SU-DHL-6 (cell line): ENCODE data around the gene ABHD3.

Source experiments
- CTCF ChIP-seq: fragments of 200-600 bp; sonication (generic); IDR thresholded peaks from one replicate; pipeline ENCODE4 v1.5.1; 2017; ENCODE audit warnings: antibody characterized with exemption, mild to moderate bottlenecking, low read length, moderate library complexity; ENCODE audit not compliant: insufficient read depth, poor library complexity, severe bottlenecking
- EZH2phosphoT487 ChIP-seq: fragments of 200-600 bp; sonication (generic), shearing (Covaris generic); conservative IDR thresholded peaks from 2 replicates; pipeline ENCODE4 v1.6.1; 2018; ENCODE audit warnings: mild to moderate bottlenecking, antibody characterized with exemption, low read length, moderate library complexity, mixed read lengths

DNA sequence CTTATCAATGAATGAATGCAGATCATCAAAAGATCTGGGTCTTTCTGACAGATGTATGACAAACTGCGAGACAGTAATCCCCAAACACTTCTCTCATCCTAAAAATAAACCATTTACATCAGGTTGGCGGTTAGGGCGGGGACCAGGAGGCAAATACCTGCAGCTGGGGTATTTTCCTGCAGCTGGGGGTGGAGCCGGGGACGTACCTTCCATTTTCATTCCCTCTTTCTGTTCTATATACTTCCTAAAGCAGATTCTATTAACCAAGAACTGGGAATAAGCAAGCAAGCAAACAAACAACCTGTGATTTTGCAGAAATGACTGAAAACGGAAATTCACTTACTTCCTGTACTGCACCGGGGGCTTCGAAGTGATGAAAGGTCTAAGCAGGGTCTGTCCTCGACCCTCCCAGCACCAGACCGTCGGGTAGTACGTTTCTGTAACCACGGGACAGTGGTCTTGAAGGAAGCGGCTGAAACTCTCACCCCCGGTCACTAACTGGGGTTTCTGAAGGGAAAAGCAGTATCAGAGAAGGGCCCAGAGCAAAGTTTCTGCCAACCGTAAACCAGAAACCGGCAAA is 1.2 kb downstream of the ABHD3 start:
- TF ChIP-seq CTCF: no peak
- TF ChIP-seq EZH2phosphoT487: no peak
